ENCODE data around the gene MUC2. TPM values are rescaled to one million over a fixed set of nuclear protein-coding genes. Genes with fewer than 3 reads are reported as not detected.

The MUC2 gene
- total RNA-seq, 6 experiments from 2014 or later = 0.24 TPM; not detected in 5

DNA sequence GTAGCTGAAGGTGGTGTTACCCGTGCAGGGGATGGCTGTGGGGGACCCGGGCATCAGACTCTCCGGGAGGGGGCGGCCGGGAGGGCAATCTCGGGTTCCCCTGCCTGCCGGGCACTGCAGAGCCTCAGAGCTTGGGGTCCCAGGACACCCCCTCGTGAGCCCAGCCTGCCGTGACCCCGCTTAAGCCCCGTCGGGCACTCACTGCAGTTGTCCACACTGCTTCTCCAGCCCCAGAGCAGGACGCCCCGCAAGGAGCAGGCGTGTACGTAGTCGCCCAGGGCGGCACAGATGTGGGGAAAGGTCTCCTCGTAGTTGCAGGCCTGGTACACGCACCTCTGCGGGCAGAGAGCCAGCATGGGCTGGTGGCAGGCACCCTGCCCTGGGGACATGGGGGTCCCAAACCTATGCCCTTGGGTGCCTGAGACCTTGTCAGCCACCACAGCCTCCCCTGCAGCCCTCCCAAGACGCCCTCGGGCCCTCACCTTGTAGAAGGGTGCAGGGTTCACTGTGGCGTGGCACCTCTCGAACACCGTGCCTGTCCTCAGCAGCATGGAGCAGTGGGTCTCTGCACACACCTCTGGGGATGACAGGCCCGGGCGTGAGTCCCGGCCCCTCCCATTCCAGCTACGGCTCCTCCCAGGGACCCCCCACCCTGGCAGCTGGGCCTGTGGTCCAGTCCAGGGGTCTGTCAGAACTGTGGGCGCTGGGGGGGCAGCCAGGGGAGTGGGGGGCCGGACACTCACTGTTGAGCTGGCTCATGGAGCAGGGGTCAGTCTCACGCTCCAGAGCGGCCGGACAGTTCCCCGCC is 47.0 kb upstream of the MUC2 start:
- H3K4me3 Mint-ChIP-seq = no peak overlapping the region
- TF ChIP-seq, protein P1, sequence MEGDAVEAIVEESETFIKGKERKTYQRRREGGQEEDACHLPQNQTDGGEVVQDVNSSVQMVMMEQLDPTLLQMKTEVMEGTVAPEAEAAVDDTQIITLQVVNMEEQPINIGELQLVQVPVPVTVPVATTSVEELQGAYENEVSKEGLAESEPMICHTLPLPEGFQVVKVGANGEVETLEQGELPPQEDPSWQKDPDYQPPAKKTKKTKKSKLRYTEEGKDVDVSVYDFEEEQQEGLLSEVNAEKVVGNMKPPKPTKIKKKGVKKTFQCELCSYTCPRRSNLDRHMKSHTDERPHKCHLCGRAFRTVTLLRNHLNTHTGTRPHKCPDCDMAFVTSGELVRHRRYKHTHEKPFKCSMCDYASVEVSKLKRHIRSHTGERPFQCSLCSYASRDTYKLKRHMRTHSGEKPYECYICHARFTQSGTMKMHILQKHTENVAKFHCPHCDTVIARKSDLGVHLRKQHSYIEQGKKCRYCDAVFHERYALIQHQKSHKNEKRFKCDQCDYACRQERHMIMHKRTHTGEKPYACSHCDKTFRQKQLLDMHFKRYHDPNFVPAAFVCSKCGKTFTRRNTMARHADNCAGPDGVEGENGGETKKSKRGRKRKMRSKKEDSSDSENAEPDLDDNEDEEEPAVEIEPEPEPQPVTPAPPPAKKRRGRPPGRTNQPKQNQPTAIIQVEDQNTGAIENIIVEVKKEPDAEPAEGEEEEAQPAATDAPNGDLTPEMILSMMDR (IDR thresholded peaks at IDR 0.05) = no peak
- H3K4me1 Mint-ChIP-seq (ENCODE audit: low read depth) = no peaks in the 10 kb centered on the region
- peaks cover 15% of the 10 kb centered on the region; the same call in 1 of the 2 replicates for H3K36me3 Mint-ChIP-seq (ENCODE audit: low read depth)
- DNase-seq = no peak
- no peak overlapping the region for H3K27ac Mint-ChIP-seq
- peaks cover 10% of the 10 kb centered on the region for H3K9me3 Mint-ChIP-seq
- H3K27me3 Mint-ChIP-seq (ENCODE audit: insufficient read depth) = peaks cover 3% of the 10 kb centered on the region

DNA sequence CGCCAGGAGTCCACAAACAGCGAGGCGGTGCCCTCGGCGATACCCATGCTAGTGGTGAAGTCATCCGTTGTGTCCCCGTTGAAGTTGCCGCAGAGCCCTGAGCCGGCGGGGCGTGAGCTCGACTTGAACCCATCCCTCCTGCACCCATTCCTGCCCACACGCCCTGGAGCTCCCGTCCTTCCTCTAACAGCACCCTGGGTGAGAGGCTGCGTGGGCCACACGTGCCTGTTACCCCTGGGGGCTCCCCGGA is 46.5 kb upstream of the MUC2 start:
- no peaks in the 10 kb centered on the region for H3K4me1 Mint-ChIP-seq (ENCODE audit: low read depth)
- no peak overlapping the region for H3K27ac Mint-ChIP-seq

DNA sequence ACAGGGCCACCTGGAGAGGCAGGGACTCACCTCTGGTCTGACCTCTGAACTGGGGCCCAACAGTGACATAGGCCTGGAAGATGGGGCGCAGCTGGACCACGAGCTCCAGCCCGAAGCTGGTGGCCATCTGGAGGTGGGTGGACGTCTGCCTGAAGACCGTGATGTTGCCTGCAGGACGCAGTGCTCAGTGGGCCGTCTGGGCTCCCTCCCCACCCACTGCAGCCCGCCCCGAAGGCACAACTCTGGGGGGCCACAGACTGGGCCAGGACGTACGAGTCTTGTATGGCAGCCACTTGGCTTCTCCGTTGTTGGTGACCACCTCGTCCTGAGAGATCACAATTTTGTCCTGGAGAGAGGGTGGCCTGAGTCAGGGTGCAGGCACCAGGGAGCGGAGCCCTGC is 46.1 kb upstream of the MUC2 start:
- DNase-seq = no peak
- no peak overlapping the region for H3K27ac Mint-ChIP-seq
- H3K4me3 Mint-ChIP-seq = no peak overlapping the region
- peaks cover 4% of the 10 kb centered on the region for H3K27me3 Mint-ChIP-seq (ENCODE audit: insufficient read depth)
- H3K4me1 Mint-ChIP-seq (ENCODE audit: low read depth) = no peaks in the 10 kb centered on the region
- TF ChIP-seq, protein P1 (IDR thresholded peaks at IDR 0.05) = no peak
- peaks cover 10% of the 10 kb centered on the region for H3K9me3 Mint-ChIP-seq
- H3K36me3 Mint-ChIP-seq (ENCODE audit: low read depth) = peaks cover 9% of the 10 kb centered on the region; the same call in 1 of the 2 replicates

More for the DNA sequence above, 46.5 kb upstream of the MUC2 start:
- Mint-ChIP-seq H3K27me3 (ENCODE audit: insufficient read depth) (peaks cover 3% of the 10 kb centered on the region), H3K9me3 (peaks cover 10% of the 10 kb centered on the region), H3K4me3 (no peak overlapping the region), H3K36me3 (ENCODE audit: low read depth) (peaks cover 10% of the 10 kb centered on the region; the same call in 1 of the 2 replicates)
- DNase-seq = no peak
- TF ChIP-seq, protein P1 (IDR thresholded peaks at IDR 0.05) = no peak

DNA sequence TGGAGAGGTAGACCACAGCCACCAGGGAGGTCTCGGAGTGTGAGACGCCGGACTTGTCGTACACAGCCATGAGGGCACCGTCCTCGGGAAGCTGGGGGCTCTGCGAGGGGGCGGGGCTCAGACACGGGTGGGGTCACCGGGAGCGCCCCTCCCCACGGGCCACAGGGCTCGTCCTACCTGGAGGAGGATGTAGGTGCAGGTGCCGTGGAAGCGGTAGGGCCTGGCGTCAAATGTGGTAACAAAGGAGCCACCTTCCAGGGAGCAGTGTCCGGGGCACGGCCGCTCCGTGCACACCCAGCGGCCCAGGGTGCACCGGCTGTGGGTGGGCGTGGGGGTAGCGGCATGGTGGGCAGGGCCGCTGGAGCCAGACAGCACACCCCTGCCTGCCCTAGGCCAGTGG is 45.6 kb upstream of the MUC2 start:
- TF ChIP-seq, protein P1 (IDR thresholded peaks at IDR 0.05) = no peak
- no peak for DNase-seq
- peaks cover 4% of the 10 kb centered on the region for H3K27me3 Mint-ChIP-seq (ENCODE audit: insufficient read depth)
- H3K36me3 Mint-ChIP-seq (ENCODE audit: low read depth) = peaks cover 9% of the 10 kb centered on the region; the same call in 1 of the 2 replicates
- no peaks in the 10 kb centered on the region for H3K4me1 Mint-ChIP-seq (ENCODE audit: low read depth)
- peaks cover 10% of the 10 kb centered on the region for H3K9me3 Mint-ChIP-seq
- no peak overlapping the region for H3K27ac Mint-ChIP-seq
- H3K4me3 Mint-ChIP-seq = no peak overlapping the region

DNA sequence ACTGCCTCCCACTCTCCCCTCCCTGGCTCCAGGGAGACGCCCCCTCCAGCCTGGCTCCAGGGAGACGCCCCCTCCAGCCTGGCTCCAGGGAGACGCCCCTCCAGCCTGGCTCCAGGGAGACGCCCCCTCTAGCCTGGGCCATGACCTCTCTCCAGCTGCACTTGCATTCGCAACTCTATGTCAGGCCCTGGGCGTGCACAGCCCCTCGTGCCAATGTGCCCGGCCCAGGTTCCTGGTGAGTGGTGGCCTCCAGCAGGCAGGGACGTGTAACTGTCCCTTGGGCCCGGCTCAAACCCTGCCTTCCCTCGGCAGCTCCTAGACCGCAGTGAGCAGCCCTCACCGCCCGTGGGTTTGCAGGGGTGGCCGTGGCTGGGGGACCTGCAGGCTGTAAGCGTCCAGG is 45.0 kb upstream of the MUC2 start:
- Mint-ChIP-seq H3K27ac (no peak overlapping the region), H3K4me3 (no peak overlapping the region), H3K4me1 (ENCODE audit: low read depth) (no peaks in the 10 kb centered on the region), H3K36me3 (ENCODE audit: low read depth) (peaks cover 9% of the 10 kb centered on the region; the same call in 1 of the 2 replicates), H3K27me3 (ENCODE audit: insufficient read depth) (peaks cover 4% of the 10 kb centered on the region), H3K9me3 (peaks cover 10% of the 10 kb centered on the region)
- DNase-seq = no peak
- TF ChIP-seq, protein P1 (IDR thresholded peaks at IDR 0.05) = no peak

All from HFFc6 (cell line).